SU-DHL-6 (cell line): ENCODE measurements around the gene KLHL29.

Experiments used
- CTCF ChIP-seq: fragments of 200-600 bp; sonication (generic); IDR thresholded peaks from one replicate; pipeline ENCODE4 v1.5.1; 2017; ENCODE audit warnings: antibody characterized with exemption, mild to moderate bottlenecking, low read length, moderate library complexity; ENCODE audit not compliant: insufficient read depth, poor library complexity, severe bottlenecking
- EZH2phosphoT487 ChIP-seq: fragments of 200-600 bp; sonication (generic), shearing (Covaris generic); conservative IDR thresholded peaks from 2 replicates; pipeline ENCODE4 v1.6.1; 2018; ENCODE audit warnings: mild to moderate bottlenecking, antibody characterized with exemption, low read length, moderate library complexity, mixed read lengths

GRCh38 chr2:23412556-23413155 lies 27.7 kb downstream of the KLHL29 start:
- TF ChIP-seq CTCF (no peak), EZH2phosphoT487 (no peak)
